C4-2B (cell line): ENCODE measurements around the gene NLRP13.

Experiments used
- CTCF ChIP-seq: fragments of 450-650 bp; conservative IDR thresholded peaks from 2 replicates; pipeline ENCODE4 v1.5.1; 2017; ENCODE audit warnings: mild to moderate bottlenecking
- ZFX ChIP-seq: fragments of 450-650 bp; IDR thresholded peaks from 2 replicates; pipeline ENCODE4 v1.6.1; 2017

DNA sequence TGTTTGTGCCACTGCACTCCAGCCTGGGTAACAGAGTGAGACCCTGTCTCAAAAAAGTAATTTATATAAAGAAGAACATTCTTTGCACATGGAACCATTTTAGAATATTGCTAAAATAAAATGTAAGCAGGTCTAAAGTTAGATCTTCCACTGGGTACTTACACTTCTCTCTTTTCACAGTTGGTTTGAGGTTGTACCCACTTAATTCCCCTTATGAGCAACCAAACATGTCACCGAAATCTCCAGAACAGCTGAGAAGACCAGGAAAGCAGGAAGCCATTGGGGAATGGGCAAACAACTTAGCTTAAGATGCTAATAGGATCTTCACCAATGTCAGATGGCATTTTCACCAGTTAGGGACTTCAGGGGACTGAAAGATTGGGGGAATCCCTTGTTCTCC, 77.0 kb downstream of the NLRP13 start:
- TF ChIP-seq CTCF (no peak), ZFX (no peak)
